GM21515 (cell line): ENCODE results near the gene MACC1.
"Not testable (repeated sequence)": the region's sequence is repeated elsewhere in the genome, so short reads cannot be mapped to it uniquely, and the experiment has no call there.

Source experiments
- ATAC-seq: cut with Tn5 transposase; IDR thresholded peaks from one replicate; pipeline ENCODE4 v1.9.1; 2021; ENCODE audit not compliant: unreplicated experiment

The MACC1 gene

GRCh38 chr7:20208651-20209307, 8.4 kb downstream of the MACC1 start:
- no peak for ATAC-seq

GRCh38 chr7:20207811-20208210, 9.4 kb downstream of the MACC1 start:
- ATAC-seq: not testable (repeated sequence)

DNA sequence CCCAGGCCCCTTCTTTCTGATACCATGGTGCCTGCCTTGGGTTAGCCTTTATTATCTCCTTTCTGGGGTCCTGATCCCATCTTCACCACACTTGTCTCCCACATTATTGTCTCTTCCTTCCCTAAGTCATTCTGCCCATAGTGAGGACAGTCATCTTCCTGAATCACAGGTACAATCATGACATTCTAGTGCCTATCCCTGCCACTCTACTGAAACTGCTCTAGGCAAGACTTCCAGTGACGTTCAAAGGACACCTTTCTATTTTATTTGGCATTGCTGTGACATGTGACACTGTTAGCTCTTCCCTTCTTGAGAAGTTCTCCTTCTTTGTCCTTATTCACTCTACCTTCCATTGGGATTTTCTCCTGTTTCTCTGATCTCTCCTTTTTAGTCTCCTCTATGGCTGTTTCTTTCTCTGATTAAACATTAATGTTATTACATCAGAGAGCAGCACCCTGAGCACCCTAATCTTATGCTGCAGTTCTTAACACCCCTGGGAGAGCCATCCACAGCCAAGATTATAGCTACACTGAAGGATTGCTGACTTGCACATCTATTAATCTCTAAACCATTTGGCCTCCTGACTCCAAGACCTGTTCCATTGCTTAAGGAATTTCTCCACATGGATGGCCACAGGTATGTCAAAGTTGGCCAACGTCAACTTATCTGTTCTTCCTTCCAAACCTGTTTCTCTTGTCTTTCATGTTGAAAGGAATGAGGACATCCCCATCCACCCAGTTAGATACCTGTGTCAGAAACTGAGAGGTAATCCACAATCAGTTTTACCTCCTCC, 10.9 kb downstream of the MACC1 start:
- no peak for ATAC-seq

- no peak for ATAC-seq
Observed at GRCh38 chr7:20203316-20203715, 13.9 kb downstream of the MACC1 start.

- ATAC-seq: peak; percentile 30
Observed at GRCh38 chr7:20201380-20201779, 15.8 kb downstream of the MACC1 start.

DNA sequence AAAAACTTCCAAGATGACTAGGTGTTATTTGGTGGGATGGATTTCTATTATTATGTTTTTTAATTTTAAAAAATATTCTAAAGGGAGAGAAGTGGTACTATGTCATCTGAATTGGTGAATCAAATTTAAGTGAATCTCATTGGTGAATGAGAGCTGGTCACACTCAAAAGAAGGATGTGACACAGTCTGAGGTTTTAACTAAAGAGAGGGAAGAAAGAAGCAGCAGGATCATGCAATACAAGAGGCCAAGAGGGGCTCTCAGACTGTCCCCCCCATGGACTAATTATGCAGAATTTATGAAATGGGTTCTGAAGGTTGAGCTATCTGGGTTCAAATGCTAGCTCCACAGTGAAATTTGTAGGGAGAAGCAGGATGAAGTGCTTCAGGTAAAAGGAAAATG, 16.2 kb downstream of the MACC1 start:
- peak; percentile 14 for ATAC-seq

- ATAC-seq: no peak
Observed at GRCh38 chr7:20200361-20200760, 16.8 kb downstream of the MACC1 start.

- ATAC-seq: peak; percentile 82
Observed at GRCh38 chr7:20199015-20199737, 18.0 kb downstream of the MACC1 start.

DNA sequence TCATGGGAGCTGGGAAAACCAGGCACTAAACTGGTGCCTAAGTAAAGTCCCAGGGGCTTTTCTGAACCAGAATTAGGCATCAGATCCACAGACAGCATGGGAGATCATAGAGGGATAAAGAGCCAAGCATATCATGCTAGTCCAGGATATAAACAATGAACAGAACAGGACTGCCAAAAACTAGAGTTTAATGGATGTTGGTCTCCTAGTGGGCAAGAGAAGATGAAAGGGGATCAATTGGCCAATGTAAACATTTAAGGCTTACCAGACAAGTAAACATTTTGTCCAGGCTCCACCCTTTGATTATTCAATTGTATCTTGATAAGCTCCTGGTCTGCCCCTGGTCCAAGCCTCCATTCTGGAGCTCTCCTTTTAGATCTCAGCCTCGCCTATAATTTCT, 18.9 kb downstream of the MACC1 start:
- ATAC-seq: no peak

- no peak for ATAC-seq
Observed at GRCh38 chr7:20197837-20198236, 19.3 kb downstream of the MACC1 start.

DNA sequence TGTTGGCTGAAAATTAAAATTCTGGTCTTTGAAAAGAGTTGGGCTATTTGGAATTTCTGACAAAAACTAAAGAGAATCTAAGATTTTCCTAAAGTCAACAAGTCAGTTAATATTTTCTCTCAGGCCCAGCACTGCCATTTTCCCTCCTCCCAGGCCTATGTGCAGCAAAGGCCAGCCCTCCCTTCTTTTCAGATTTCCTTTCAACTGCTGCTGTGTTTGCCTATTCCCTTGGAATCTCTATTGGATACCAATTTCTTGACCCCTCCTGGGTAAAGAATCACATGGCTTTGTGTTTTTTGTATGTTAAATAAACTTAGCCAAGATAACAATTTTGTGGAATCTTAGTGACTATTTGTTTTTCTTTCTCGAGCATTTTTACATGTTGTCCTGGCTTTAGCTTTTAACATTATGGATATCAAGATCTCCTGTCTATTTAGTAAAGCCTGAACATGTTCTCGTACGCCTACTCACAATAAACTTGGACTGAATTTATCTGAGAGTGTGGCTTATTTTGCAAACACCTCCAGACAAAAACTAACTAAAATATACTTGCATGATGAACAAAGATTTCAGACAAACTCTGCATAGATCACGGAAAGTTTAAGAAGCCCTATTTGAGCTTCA, 19.9 kb downstream of the MACC1 start:
- ATAC-seq: no peak

DNA sequence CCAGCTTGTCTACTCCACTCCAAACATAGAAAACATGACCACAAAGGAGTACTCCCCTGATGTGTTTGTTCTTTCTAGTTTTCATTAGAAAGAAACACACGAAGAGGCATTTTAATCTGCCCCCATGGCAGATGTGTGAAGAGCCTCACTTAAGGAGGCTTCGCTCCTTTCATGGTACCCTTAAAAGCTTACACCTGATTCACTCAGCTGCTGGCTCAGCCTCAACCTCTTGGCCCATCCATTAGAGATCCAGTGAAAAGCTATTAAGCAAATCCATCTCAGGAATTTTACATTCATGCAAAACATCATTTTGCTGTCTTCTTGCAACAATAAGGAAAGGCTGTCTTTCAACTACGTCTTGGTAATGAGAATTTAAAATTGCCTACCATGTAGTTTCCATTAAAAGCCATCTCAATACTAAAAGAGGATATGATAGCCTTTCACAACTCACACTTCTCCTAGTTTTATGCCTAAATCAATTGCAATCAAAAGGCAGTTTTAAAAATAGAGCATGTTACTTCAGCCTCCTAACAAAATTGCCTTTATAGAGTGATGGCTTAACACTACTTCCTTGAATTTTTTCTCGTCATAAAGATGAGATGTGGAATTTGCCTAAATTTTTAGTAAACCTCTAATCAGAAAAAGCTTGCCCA, 22.7 kb downstream of the MACC1 start:
- no peak for ATAC-seq

GRCh38 chr7:20193873-20194272, 23.3 kb downstream of the MACC1 start:
- ATAC-seq: no peak

DNA sequence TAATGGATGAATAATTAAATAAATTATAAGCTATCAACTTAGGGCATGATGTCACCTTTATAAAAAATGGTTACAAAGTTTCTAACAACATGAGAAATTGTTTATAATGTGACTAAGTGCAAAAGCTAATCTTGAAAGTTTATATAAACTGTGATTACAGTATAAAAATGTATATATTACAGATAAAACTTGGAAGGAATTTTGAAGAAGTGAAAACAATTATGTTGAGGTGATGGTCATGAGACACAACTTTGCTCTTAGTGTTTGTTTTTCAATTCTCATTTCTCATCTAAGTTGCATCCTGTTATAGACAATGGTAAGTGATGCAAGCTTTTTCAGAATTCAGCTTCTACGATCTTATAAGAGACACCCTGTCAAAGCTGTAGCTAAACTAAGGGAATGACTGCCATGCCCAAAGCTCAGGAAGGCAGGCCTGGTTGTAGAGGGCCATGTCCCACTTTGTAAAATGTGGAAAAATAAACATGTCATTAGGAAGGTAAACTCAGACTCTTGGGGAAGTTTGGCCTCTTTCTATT, 23.9 kb downstream of the MACC1 start:
- peak; percentile 80 for ATAC-seq

DNA sequence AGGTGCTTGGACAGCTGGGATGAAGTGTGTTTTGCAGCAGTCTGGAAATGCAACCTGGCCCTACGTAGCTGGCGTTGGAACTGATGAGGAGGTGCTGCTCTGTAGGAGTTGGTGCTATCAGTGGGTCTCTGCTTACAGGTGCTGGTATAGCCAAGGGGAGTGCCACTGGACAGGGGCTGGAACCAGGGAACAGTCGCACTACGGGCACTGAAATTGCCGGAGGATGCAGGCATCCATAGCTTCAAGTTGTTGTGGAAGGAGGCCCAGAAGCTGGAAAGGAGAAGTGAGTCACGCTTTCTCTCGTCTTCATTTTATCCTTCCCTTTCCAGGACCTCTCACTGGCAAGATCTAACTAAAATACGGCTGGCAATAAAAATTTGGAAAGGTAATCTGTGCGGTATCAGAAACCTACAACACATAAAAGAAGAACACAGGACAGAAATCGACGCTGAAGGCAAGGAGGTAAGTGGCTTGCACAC, 25.8 kb downstream of the MACC1 start:
- ATAC-seq: no peak

DNA sequence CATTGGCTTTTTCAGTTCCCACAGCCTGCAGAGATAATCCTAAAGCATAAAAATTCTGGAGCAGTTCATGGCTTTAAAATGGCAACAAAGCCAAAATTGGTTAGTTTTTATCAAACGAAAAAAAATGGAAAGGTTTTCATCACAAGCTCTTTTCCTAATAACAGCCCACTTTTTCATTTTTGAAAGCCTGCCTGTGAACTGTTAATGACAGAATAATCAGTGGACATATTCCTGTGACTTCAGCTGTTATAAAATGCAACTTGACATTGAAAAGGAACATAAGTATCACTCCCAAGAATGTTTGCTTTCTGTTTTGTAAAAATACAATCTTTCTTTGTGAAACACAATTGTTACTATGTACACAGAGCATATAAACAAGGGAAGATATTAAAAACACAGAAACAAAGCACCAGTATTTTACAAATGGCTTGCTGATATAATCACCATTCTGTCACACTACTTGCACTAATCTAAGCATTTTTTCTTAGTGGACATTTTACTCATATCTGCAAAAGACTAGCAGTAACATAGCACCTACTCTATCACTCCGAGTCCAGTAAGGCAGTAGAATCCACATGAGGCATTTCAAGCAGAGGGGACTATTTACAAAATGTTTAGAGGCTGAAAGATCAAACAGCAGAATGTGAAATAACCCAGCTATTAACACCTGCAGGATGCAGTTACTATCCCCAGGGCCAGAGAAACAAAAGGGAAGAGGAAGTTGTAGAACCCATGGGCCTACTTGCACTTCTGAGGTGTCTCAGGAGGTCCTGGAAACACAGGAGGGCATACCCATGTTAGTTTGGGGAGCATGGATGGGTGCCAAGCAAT, 26.4 kb downstream of the MACC1 start:
- ATAC-seq: no peak

DNA sequence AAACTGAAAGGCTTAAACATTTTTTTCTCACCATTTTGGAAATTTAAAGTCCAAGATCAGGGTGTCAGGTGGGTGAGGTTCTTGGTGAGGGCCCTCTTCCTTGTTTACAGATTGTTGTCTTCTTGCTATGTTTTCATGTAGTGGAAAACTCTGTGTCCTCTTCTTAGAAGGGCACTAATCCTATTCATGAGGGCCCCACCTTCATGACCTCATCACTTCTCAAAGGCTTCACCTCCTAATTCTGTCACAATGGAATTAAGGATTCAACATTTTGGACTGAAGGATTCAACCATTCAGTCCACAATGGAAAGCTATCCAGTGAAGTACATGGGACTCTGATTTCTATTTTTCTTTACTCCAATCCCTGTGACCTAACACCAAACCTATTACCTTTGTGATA, 27.3 kb downstream of the MACC1 start:
- ATAC-seq: no peak

GRCh38 chr7:20188567-20188966, 28.6 kb downstream of the MACC1 start:
- ATAC-seq: no peak

GRCh38 chr7:20187850-20188249, 29.3 kb downstream of the MACC1 start:
- not testable (repeated sequence) for ATAC-seq

GRCh38 chr7:20185988-20186387, 31.2 kb downstream of the MACC1 start:
- ATAC-seq: no peak
